ENCODE data around the gene UHRF2. TPM values are rescaled to one million over a fixed set of nuclear protein-coding genes. Genes with fewer than 3 reads are reported as not detected.

The UHRF2 gene
- total RNA-seq, 1 experiment from 2014 or later = 40.6 TPM

DNA sequence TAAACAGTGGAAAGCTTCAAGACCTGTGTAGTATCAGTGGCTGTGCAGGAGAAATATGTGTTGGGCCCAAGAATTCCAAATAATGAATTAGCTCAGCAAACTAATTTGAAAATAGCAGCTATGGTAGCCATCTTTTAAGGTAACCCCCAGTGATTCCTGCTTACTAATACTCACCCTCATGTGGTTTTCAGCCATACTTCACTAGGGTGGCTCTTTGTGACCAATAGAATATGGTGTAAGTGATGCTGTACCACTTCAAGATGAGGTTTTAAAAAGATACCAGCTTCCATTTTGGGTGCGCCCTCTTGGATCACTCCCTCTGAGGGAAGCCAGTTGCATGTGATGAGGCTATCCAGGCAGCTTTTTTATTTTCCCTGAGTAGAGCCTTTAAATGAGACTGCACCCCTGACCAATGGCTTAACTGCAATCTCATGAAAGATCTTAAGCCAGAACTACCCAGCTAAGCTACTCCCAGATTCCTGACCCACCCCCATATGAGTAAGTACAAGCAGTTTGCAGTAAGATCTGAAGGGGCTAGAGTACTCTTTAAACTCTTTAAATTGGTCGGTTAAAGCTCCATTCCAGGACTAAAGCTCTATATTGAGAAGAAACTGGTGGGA lies 58.3 kb downstream of the UHRF2 start:
- H3K9ac ChIP-seq (ENCODE audit: low read length) = no peak overlapping the region
- H2AFZ ChIP-seq (ENCODE audit: low read depth, low read length, poor library complexity, severe bottlenecking) = no peak overlapping the region
- no peak overlapping the region for H3K4me2 ChIP-seq (ENCODE audit: low read length)
- H3K9me2 ChIP-seq (ENCODE audit: insufficient read depth) = no peaks in the 10 kb centered on the region
- TF ChIP-seq POLR2AphosphoS5 (IDR thresholded peaks at IDR 0.05; ENCODE audit: low read depth, low read length) (no peak), ZNF274 (IDR thresholded peaks at IDR 0.05; ENCODE audit: low read depth, low read length) (no peak), POLR2A (IDR thresholded peaks at IDR 0.05; ENCODE audit: borderline replicate concordance, extremely low read depth, insufficient read depth, insufficient read length) (no peak), MAX (IDR thresholded peaks at IDR 0.05) (no peak), ELF1 (IDR thresholded peaks at IDR 0.05; ENCODE audit: borderline replicate concordance, low read depth) (no peak), ZFX (IDR thresholded peaks at IDR 0.05) (no peak), EZH2 (IDR thresholded peaks at IDR 0.05) (no peak), SIN3A (IDR thresholded peaks at IDR 0.05; ENCODE audit: low read depth) (no peak), FOSL1 (IDR thresholded peaks at IDR 0.05; ENCODE audit: low read depth) (no peak), YY1 (IDR thresholded peaks at IDR 0.05; ENCODE audit: extremely low read depth, insufficient replicate concordance, low read depth, low read length) (no peak), RAD21 (IDR thresholded peaks at IDR 0.05; ENCODE audit: low read depth) (no peak), EGR1 (IDR thresholded peaks at IDR 0.05; ENCODE audit: low read depth) (no peak), EZH2phosphoT487 (IDR thresholded peaks at IDR 0.05; ENCODE audit: borderline replicate concordance) (no peak), SP1 (IDR thresholded peaks at IDR 0.05; ENCODE audit: low read depth) (no peak), CTCF (IDR thresholded peaks at IDR 0.05 in 2 of 3, conservative IDR thresholded peaks at IDR 0.05 in 1 of 3; ENCODE audit: borderline replicate concordance in 1 of 3, insufficient read depth in 1 of 3, low read depth in 2 of 3, low read length in 2 of 3) (no peak), ATF3 (IDR thresholded peaks at IDR 0.05) (no peak), JUND (IDR thresholded peaks at IDR 0.05) (no peak), SRF (IDR thresholded peaks at IDR 0.05; ENCODE audit: low read depth) (no peak)
- TF ChIP-seq, protein P1, sequence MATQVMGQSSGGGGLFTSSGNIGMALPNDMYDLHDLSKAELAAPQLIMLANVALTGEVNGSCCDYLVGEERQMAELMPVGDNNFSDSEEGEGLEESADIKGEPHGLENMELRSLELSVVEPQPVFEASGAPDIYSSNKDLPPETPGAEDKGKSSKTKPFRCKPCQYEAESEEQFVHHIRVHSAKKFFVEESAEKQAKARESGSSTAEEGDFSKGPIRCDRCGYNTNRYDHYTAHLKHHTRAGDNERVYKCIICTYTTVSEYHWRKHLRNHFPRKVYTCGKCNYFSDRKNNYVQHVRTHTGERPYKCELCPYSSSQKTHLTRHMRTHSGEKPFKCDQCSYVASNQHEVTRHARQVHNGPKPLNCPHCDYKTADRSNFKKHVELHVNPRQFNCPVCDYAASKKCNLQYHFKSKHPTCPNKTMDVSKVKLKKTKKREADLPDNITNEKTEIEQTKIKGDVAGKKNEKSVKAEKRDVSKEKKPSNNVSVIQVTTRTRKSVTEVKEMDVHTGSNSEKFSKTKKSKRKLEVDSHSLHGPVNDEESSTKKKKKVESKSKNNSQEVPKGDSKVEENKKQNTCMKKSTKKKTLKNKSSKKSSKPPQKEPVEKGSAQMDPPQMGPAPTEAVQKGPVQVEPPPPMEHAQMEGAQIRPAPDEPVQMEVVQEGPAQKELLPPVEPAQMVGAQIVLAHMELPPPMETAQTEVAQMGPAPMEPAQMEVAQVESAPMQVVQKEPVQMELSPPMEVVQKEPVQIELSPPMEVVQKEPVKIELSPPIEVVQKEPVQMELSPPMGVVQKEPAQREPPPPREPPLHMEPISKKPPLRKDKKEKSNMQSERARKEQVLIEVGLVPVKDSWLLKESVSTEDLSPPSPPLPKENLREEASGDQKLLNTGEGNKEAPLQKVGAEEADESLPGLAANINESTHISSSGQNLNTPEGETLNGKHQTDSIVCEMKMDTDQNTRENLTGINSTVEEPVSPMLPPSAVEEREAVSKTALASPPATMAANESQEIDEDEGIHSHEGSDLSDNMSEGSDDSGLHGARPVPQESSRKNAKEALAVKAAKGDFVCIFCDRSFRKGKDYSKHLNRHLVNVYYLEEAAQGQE (IDR thresholded peaks at IDR 0.05; ENCODE audit: low read depth) = no peak
- TF ChIP-seq, protein P2, sequence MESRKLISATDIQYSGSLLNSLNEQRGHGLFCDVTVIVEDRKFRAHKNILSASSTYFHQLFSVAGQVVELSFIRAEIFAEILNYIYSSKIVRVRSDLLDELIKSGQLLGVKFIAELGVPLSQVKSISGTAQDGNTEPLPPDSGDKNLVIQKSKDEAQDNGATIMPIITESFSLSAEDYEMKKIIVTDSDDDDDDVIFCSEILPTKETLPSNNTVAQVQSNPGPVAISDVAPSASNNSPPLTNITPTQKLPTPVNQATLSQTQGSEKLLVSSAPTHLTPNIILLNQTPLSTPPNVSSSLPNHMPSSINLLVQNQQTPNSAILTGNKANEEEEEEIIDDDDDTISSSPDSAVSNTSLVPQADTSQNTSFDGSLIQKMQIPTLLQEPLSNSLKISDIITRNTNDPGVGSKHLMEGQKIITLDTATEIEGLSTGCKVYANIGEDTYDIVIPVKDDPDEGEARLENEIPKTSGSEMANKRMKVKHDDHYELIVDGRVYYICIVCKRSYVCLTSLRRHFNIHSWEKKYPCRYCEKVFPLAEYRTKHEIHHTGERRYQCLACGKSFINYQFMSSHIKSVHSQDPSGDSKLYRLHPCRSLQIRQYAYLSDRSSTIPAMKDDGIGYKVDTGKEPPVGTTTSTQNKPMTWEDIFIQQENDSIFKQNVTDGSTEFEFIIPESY (IDR thresholded peaks at IDR 0.05; ENCODE audit: extremely low read depth, insufficient replicate concordance, low read length) = no peak
- no peaks in the 10 kb centered on the region for H3K27me3 ChIP-seq (ENCODE audit: insufficient read depth, low read length)
- RAD21 ChIA-PET (ENCODE audit: low non-redundant PET in 1 of 2, low total read pairs in 2 of 2, uncharacterized antibody in 2 of 2, unreplicated experiment in 2 of 2) = no interaction called here
- H3K4me1 ChIP-seq (ENCODE audit: control insufficient read depth in 1 of 2, insufficient read depth in 2 of 2, low read length in 2 of 2) = no peaks in the 10 kb centered on the region; a peak in 1 of 4 replicates
- intact Hi-C loops (cut with micrococcal nuclease) = no loop called here
- CTCF ChIA-PET = interaction anchor here (1.0 kb wide), 1 partner anchor 17 kb away, joined by 7 read pairs; no protein-coding TSS in a partner anchor
- POLR2A ChIA-PET = interaction anchor here (0.8 to 1.1 kb wide), 3 partner anchors 10 to 25 kb away, joined by 3 to 4 read pairs (median 3); no protein-coding TSS in a partner anchor
- 0 out of 2 replicates have a peak, but pooled peaks cover 4% of the 10 kb centered on the region for H4K20me1 ChIP-seq (ENCODE audit: insufficient read depth)
- no peaks in the 10 kb centered on the region for H3K36me3 ChIP-seq (ENCODE audit: control insufficient read depth in 1 of 2, insufficient read depth in 2 of 2, low read length in 2 of 2)
- no TSS peak for BruUV-seq (replicated peaks)
- peaks cover 48% of the 10 kb centered on the region for H3K79me2 ChIP-seq (ENCODE audit: insufficient read depth, low read length)
- H3K27ac ChIP-seq (ENCODE audit: low read depth, low read length) = no peak overlapping the region
- ATAC-seq (no peak), DNase-seq (ENCODE audit: low read depth, low spot score) (no peak)
- no peak overlapping the region for H3K4me3 ChIP-seq (replicated peaks in 1 of 2; ENCODE audit: low read depth in 1 of 2, low read length in 2 of 2)
- H3K9me3 ChIP-seq (ENCODE audit: control insufficient read depth in 1 of 2, insufficient read depth in 1 of 2, low read depth in 1 of 2, low read length in 2 of 2) = no peaks in the 10 kb centered on the region
